ENCODE measurements around the gene NAA60. TPM values are rescaled to one million over a fixed set of nuclear protein-coding genes. Genes with fewer than 3 reads are reported as not detected.

Gene NAA60
- total and polyA plus RNA-seq, 9 donors: 16.6 to 106 (median 40.8) TPM

- Histone ChIP-seq H3K36me3 (peaks cover 2% of the 10 kb centered on the region), H3K9me3 (peaks cover 3 to 27% of the 10 kb centered on the region in 2 donors), H3K27me3 (no peaks in the 10 kb centered on the region), H3K27ac (peak overlapping the region in 1 of 2 donors; percentile 59), H3K4me1 (ENCODE audit: insufficient read depth) (peaks cover 7% of the 10 kb centered on the region), H3K4me3 (peak overlapping the region; percentile 65)
- 24 to 28% (median 24%) methylated on average over 17 of the region's 17 CpGs for WGBS, 3 donors
- intact Hi-C loops (cut with DNase I): loop anchor here in 1 of 4 donors (10.0 kb wide), 2 partner anchors 117 to 193 kb away; partner anchors contain the start of gene ZNF263
- TF ChIP-seq EP300 (IDR thresholded peaks at IDR 0.05) (no peak), POLR2A (IDR thresholded peaks at IDR 0.05) (no peak), CTCF (IDR thresholded peaks at IDR 0.05) (no peak)
- DNase-seq: no peak
Observed at GRCh38 chr16:3401719-3402397, 41.6 kb upstream of the NAA60 start.

DNA sequence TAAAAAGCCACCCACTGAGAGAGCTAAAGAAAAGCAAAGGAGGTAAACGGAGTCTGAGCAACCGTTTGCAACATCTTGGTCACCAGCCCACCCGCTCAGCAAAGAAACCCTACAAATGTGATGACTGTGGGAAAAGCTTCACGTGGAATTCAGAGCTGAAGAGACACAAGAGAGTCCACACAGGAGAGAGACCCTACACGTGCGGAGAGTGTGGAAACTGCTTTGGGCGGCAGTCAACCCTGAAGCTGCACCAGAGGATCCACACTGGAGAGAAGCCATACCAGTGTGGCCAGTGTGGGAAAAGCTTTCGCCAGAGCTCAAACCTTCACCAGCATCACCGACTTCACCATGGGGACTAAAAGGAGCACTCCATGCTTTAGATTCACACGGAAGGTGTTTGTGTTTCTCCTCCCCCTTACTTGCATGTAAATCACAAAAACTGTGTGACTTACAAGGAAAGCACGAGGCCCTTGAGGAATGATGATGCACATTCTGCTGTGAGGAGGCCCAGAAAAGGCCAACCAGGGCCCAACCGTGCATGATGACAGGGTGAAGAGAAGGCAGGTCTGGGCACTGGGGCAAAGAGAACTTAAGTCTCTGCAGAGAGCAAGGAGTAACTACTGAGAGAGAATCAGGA lies 34.8 kb upstream of the NAA60 start:
- intact Hi-C loops (cut with DNase I): loop anchor here in 1 of 4 donors (10.0 kb wide), 2 partner anchors 124 to 186 kb away; partner anchors contain the start of gene ZNF263
- Histone ChIP-seq H3K27ac (no peak overlapping the region), H3K9me3 (peaks cover 10 to 61% of the 10 kb centered on the region in 2 donors), H3K36me3 (no peaks in the 10 kb centered on the region), H3K27me3 (no peaks in the 10 kb centered on the region), H3K4me3 (no peak overlapping the region), H3K4me1 (ENCODE audit: insufficient read depth) (peaks cover under 1% of the 10 kb centered on the region)
- no peak for DNase-seq
- TF ChIP-seq POLR2A (IDR thresholded peaks at IDR 0.05) (no peak), EP300 (IDR thresholded peaks at IDR 0.05) (no peak), CTCF (IDR thresholded peaks at IDR 0.05) (no peak)
- WGBS, 3 donors: 96 to 97% (median 96%) methylated on average over 12 of the region's 12 CpGs

GRCh38 chr16:3413730-3414379 lies 29.6 kb upstream of the NAA60 start:
- TF ChIP-seq POLR2A (IDR thresholded peaks at IDR 0.05): no peak
- no peaks in the 10 kb centered on the region for H3K4me1 ChIP-seq (ENCODE audit: insufficient read depth)
- intact Hi-C loops (cut with DNase I): no loop called here
- H3K27ac ChIP-seq: no peak overlapping the region
- H3K4me3 ChIP-seq: no peak overlapping the region
- DNase-seq: no peak
- H3K27me3 ChIP-seq: no peaks in the 10 kb centered on the region
- H3K36me3 ChIP-seq: no peaks in the 10 kb centered on the region
- peaks cover 2 to 39% of the 10 kb centered on the region in 2 donors for H3K9me3 ChIP-seq
- WGBS, 3 donors: 25 to 49% (median 47%) methylated on average over 28 to 29 of the region's 29 CpGs

GRCh38 chr16:3431779-3432219 lies 11.7 kb upstream of the NAA60 start:
- no peak overlapping the region for H3K4me3 ChIP-seq
- H3K4me1 ChIP-seq (ENCODE audit: insufficient read depth): no peaks in the 10 kb centered on the region
- no peak overlapping the region for H3K27ac ChIP-seq
- H3K9me3 ChIP-seq: peaks cover 0 to 3% of the 10 kb centered on the region in 2 donors
- no peak for TF ChIP-seq POLR2A (IDR thresholded peaks at IDR 0.05)
- no peak for TF ChIP-seq CTCF (IDR thresholded peaks at IDR 0.05)
- no peak for TF ChIP-seq EP300 (IDR thresholded peaks at IDR 0.05)
- no peaks in the 10 kb centered on the region for H3K27me3 ChIP-seq
- peak; percentile 46 to 74 (median 55) for DNase-seq
- H3K36me3 ChIP-seq: no peaks in the 10 kb centered on the region
- intact Hi-C loops (cut with DNase I): no loop called here
- 56 to 79% (median 75%) methylated on average over 26 of the region's 26 CpGs for WGBS, 3 donors
